HepG2 (cell line): ENCODE data around the gene STOML1.

Source experiments
- HNRNPUL1 ChIP-seq: fragments of 200-400 bp; formaldehyde crosslinking; IDR thresholded peaks from 2 replicates; pipeline ENCODE4 v1.6.1; 2017; ENCODE audit warnings: low read depth, mild to moderate bottlenecking, low read length, moderate library complexity
- MBNL3 ChIP-seq: fragments of 250-450 bp; sonication (Bioruptor Pico); conservative IDR thresholded peaks from 2 replicates; pipeline ENCODE4 v1.8.0; 2022; ENCODE audit warnings: mild to moderate bottlenecking, inconsistent platforms
- MYNN ChIP-seq: sonication (generic); formaldehyde crosslinking; IDR thresholded peaks from 2 replicates; pipeline ENCODE4 v1.4.0; 2020; ENCODE audit warnings: mild to moderate bottlenecking, low read depth, missing genetic modification reagents
- RFX5 ChIP-seq: IDR thresholded peaks from 2 replicates; pipeline ENCODE4 v1.6.1; 2011; ENCODE audit warnings: low read depth, low read length, improper control_type of control experiment
- ZFP1 ChIP-seq: IDR thresholded peaks from 2 replicates; pipeline ENCODE4 v1.6.1; 2016
- ZNF235 ChIP-seq: sonication (generic); formaldehyde crosslinking; IDR thresholded peaks from 2 replicates; pipeline ENCODE4 v1.8.1; 2023; ENCODE audit warnings: mild to moderate bottlenecking, missing genetic modification reagents, borderline replicate concordance
- TF ChIP-seq, protein P1 (sequence below): IDR thresholded peaks from 2 replicates; pipeline ENCODE4 v1.6.1; 2012; ENCODE audit warnings: inconsistent platforms
- TF ChIP-seq, protein P2 (sequence below): sonication (generic); formaldehyde crosslinking; IDR thresholded peaks from 2 replicates; pipeline ENCODE4 v1.5.0; 2020; ENCODE audit warnings: mild to moderate bottlenecking, missing genetic modification reagents, moderate library complexity
- TF ChIP-seq, protein P3 (sequence below): IDR thresholded peaks from 2 replicates; pipeline ENCODE4 v1.4.0; 2020; ENCODE audit warnings: mild to moderate bottlenecking, missing genetic modification reagents

DNA sequence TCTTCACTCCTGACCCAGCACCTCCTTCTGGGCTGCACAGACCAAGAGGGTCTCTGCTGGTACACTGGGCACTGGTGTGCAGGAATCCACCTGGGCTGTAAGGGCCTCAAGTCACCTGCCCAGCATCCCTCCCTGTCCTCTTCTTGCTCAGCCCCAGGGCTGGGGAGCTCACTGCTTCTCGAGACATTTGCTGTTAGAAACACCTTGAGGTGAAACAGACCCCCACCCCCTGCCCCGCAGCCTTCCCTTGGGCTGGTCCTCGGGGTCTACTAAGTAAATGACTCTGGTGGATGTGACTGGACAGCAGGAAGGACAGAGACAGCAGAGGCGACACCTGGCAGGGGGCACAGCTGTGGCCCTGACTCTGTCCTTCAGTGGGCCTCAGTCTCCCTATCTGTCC lies 36.8 kb downstream of the STOML1 start:
- TF ChIP-seq RFX5 (no peak), ZFP1 (CRISPR knock-in tag) (no peak), MBNL3 (CRISPR knock-in tag) (no peak), HNRNPUL1 (no peak), ZNF235 (CRISPR knock-in tag) (no peak), MYNN (CRISPR knock-in tag) (no peak)
- TF ChIP-seq, protein P1, sequence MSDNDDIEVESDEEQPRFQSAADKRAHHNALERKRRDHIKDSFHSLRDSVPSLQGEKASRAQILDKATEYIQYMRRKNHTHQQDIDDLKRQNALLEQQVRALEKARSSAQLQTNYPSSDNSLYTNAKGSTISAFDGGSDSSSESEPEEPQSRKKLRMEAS: no peak
- TF ChIP-seq, protein P2, sequence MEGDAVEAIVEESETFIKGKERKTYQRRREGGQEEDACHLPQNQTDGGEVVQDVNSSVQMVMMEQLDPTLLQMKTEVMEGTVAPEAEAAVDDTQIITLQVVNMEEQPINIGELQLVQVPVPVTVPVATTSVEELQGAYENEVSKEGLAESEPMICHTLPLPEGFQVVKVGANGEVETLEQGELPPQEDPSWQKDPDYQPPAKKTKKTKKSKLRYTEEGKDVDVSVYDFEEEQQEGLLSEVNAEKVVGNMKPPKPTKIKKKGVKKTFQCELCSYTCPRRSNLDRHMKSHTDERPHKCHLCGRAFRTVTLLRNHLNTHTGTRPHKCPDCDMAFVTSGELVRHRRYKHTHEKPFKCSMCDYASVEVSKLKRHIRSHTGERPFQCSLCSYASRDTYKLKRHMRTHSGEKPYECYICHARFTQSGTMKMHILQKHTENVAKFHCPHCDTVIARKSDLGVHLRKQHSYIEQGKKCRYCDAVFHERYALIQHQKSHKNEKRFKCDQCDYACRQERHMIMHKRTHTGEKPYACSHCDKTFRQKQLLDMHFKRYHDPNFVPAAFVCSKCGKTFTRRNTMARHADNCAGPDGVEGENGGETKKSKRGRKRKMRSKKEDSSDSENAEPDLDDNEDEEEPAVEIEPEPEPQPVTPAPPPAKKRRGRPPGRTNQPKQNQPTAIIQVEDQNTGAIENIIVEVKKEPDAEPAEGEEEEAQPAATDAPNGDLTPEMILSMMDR: no peak
- TF ChIP-seq, protein P3, sequence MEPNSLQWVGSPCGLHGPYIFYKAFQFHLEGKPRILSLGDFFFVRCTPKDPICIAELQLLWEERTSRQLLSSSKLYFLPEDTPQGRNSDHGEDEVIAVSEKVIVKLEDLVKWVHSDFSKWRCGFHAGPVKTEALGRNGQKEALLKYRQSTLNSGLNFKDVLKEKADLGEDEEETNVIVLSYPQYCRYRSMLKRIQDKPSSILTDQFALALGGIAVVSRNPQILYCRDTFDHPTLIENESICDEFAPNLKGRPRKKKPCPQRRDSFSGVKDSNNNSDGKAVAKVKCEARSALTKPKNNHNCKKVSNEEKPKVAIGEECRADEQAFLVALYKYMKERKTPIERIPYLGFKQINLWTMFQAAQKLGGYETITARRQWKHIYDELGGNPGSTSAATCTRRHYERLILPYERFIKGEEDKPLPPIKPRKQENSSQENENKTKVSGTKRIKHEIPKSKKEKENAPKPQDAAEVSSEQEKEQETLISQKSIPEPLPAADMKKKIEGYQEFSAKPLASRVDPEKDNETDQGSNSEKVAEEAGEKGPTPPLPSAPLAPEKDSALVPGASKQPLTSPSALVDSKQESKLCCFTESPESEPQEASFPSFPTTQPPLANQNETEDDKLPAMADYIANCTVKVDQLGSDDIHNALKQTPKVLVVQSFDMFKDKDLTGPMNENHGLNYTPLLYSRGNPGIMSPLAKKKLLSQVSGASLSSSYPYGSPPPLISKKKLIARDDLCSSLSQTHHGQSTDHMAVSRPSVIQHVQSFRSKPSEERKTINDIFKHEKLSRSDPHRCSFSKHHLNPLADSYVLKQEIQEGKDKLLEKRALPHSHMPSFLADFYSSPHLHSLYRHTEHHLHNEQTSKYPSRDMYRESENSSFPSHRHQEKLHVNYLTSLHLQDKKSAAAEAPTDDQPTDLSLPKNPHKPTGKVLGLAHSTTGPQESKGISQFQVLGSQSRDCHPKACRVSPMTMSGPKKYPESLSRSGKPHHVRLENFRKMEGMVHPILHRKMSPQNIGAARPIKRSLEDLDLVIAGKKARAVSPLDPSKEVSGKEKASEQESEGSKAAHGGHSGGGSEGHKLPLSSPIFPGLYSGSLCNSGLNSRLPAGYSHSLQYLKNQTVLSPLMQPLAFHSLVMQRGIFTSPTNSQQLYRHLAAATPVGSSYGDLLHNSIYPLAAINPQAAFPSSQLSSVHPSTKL: no peak
